Common myeloid progenitor, CD34-positive (primary cell): ENCODE results near the gene RAF1.
A peak's percentile ranks its signal among the peaks of the same experiment; 100 is the strongest.
"Not testable (repeated sequence)": the region's sequence is repeated elsewhere in the genome, so short reads cannot be mapped to it uniquely, and the experiment has no call there.

Experiments used
- CTCF ChIA-PET: fragments of 350-600 bp; sonication (Branson Sonifier 250); formaldehyde crosslinking; loops from one replicate; lab custom pipeline; 2021; ENCODE audit warnings: antibody characterized with exemption; lab: Charles Lee
- POLR2A ChIA-PET: fragments of 350-600 bp; sonication (Branson Sonifier 250); formaldehyde crosslinking; loops from one replicate; lab custom pipeline; 2021; ENCODE audit warnings: antibody characterized with exemption; lab: Charles Lee
- DNase-seq, 3 donors: peaks; one replicate each; pipeline versions ENCODE4 v3.0.0 to v3.0.0-alpha.2; 2013
- H3K27ac ChIP-seq, 2 experiments: 1 replicate in 1 of 2; 2 replicates in 1 of 2; pipeline ENCODE4 v1.7.0; 2013; ENCODE audit warnings: inconsistent platforms in 2 of 2, low read length in 2 of 2, mild to moderate bottlenecking in 2 of 2, low read depth in 1 of 2, moderate library complexity in 1 of 2; ENCODE audit not compliant: severe bottlenecking in 2 of 2, insufficient read depth in 1 of 2, poor library complexity in 1 of 2
- H3K27me3 ChIP-seq, 5 experiments: replicated peaks in 2 of 5; 1 replicate in 3 of 5; 2 replicates in 2 of 5; pipeline versions ENCODE4 v1.6.1 to v1.7.0; 2013; ENCODE audit warnings: low read length in 4 of 5, mild to moderate bottlenecking in 2 of 5, moderate library complexity in 2 of 5, inconsistent platforms in 1 of 5; ENCODE audit not compliant: insufficient read depth in 5 of 5, control insufficient read depth in 4 of 5
- H3K36me3 ChIP-seq, 4 experiments: 1 replicate in 2 of 4; 2 replicates in 2 of 4; pipeline versions ENCODE4 v1.6.1 to v1.7.0; 2013; ENCODE audit warnings: low read length in 3 of 4, control low read depth in 1 of 4, mild to moderate bottlenecking in 1 of 4; ENCODE audit not compliant: control insufficient read depth in 4 of 4, insufficient read depth in 4 of 4
- H3K4me1 ChIP-seq, 4 experiments: 1 replicate in 3 of 4; 2 replicates in 1 of 4; pipeline versions ENCODE4 v1.6.1 to v1.7.1; 2013; ENCODE audit warnings: low read length in 3 of 4, mild to moderate bottlenecking in 3 of 4, control low read depth in 1 of 4, inconsistent platforms in 1 of 4, moderate library complexity in 1 of 4; ENCODE audit not compliant: control insufficient read depth in 4 of 4, insufficient read depth in 4 of 4; ENCODE audit errors: control extremely low read depth in 1 of 4
- H3K4me3 ChIP-seq, 7 experiments: 1 replicate in 4 of 7; 2 replicates in 3 of 7; pipeline versions ENCODE4 v1.5.1 to v1.7.0; 2013; ENCODE audit warnings: mild to moderate bottlenecking in 7 of 7, low read length in 6 of 7, moderate library complexity in 6 of 7, inconsistent platforms in 2 of 7, low read depth in 2 of 7, control low read depth in 1 of 7; ENCODE audit not compliant: insufficient read depth in 4 of 7, control insufficient read depth in 1 of 7; ENCODE audit errors: extremely low read depth in 1 of 7
- H3K9me3 ChIP-seq, 5 experiments: 1 replicate in 4 of 5; 2 replicates in 1 of 5; pipeline versions ENCODE4 v1.6.1 to v1.7.1; 2013; ENCODE audit warnings: low read length in 4 of 5, mild to moderate bottlenecking in 2 of 5, inconsistent platforms in 1 of 5, low read depth in 1 of 5, moderate library complexity in 1 of 5; ENCODE audit not compliant: control insufficient read depth in 4 of 5, insufficient read depth in 2 of 5; ENCODE audit errors: control extremely low read depth in 1 of 5
- WGBS: methylation state at CpG from one replicate; pipeline ENCODE4 v1.1.5; 2013; ENCODE audit not compliant: insufficient coverage; 5-methylcytosine and 5-hydroxymethylcytosine counted together

Gene RAF1

GRCh38 chr3:12549971-12550760, 113.8 kb downstream of the RAF1 start:
- Histone ChIP-seq H3K27me3 (peaks cover 0 to 28% (median 2%) of the 10 kb centered on the region in 5 experiments), H3K9me3 (no peaks in the 10 kb centered on the region), H3K4me1 (peaks cover 0 to 10% (median 4%) of the 10 kb centered on the region in 4 experiments), H3K36me3 (no peaks in the 10 kb centered on the region), H3K27ac (no peak overlapping the region), H3K4me3 (no peak overlapping the region)
- CTCF ChIA-PET = no interaction called here
- POLR2A ChIA-PET = no interaction called here
- DNase-seq = no peak
- WGBS = 78% methylated on average over 4 of the region's 7 CpGs

GRCh38 chr3:12545473-12545791, 118.5 kb downstream of the RAF1 start, which contains the start of gene MKRN2OS:
Gene MKRN2OS, minus strand, starts transcription at chr3:12545499. Its CDS starts 35 bp downstream, at chr3:12545464.
- ChIA-PET POLR2A (no interaction called here), CTCF (interaction anchor here (0.8 kb wide), 1 partner anchor 37 kb away, joined by 4 read pairs; no protein-coding TSS in a partner anchor)

GRCh38 chr3:12544652-12545472, 119.1 kb downstream of the RAF1 start:
- no peak for DNase-seq
- peaks cover 0 to 4% (median 2%) of the 10 kb centered on the region in 4 experiments for H3K4me1 ChIP-seq
- ChIA-PET POLR2A (no interaction called here), CTCF (interaction anchor here (0.8 kb wide), 1 partner anchor 37 kb away, joined by 4 read pairs; no protein-coding TSS in a partner anchor)
- H3K27me3 ChIP-seq = peaks cover 0 to 2% (median 0%) of the 10 kb centered on the region in 5 experiments
- no peak overlapping the region for H3K27ac ChIP-seq
- no peak overlapping the region for H3K4me3 ChIP-seq
- H3K36me3 ChIP-seq = peaks cover 0 to 10% (median 6%) of the 10 kb centered on the region in 4 experiments
- WGBS = 89% methylated on average over 5 of the region's 11 CpGs
- H3K9me3 ChIP-seq = no peaks in the 10 kb centered on the region

More at GRCh38 chr3:12545473-12545791, 118.5 kb downstream of the RAF1 start, which contains the start of gene MKRN2OS:
- peaks cover 0 to 4% (median under 1%) of the 10 kb centered on the region in 4 experiments for H3K36me3 ChIP-seq
- no peak within 1 kb of the TSS for H3K4me3 ChIP-seq
- peaks cover 0 to 4% (median 2%) of the 10 kb centered on the region in 4 experiments for H3K4me1 ChIP-seq
- no CpG with 5 or more reads among the region's 4 CpGs for WGBS
- H3K27me3 ChIP-seq = peaks cover 0 to 2% (median 0%) of the 10 kb centered on the region in 5 experiments
- no peak within 1 kb of the TSS for H3K27ac ChIP-seq
- no peaks in the 10 kb centered on the region for H3K9me3 ChIP-seq
- no peak for DNase-seq

GRCh38 chr3:12543497-12543896, 120.4 kb downstream of the RAF1 start:
- H3K27ac ChIP-seq, H3K27me3 ChIP-seq, H3K4me1 ChIP-seq, H3K4me3 ChIP-seq, H3K9me3 ChIP-seq, POLR2A ChIA-PET, DNase-seq: not testable (repeated sequence)
- peaks cover 0 to 14% (median 9%) of the 10 kb centered on the region in 4 experiments for H3K36me3 ChIP-seq
- CTCF ChIA-PET = interaction anchor here (0.9 to 1.4 kb wide), 3 partner anchors 10 to 120 kb away, joined by 3 read pairs; no protein-coding TSS in a partner anchor
- WGBS = 97% methylated on average over 10 of the region's 12 CpGs

- H3K9me3 ChIP-seq = no peaks in the 10 kb centered on the region
- peak in 1 of 3 donors; percentile 11 for DNase-seq
- ChIA-PET POLR2A (no interaction called here), CTCF (interaction anchor here (1.4 kb wide), 1 partner anchor 14 kb away, joined by 4 read pairs; no protein-coding TSS in a partner anchor)
- H3K27me3 ChIP-seq = no peaks in the 10 kb centered on the region
- H3K36me3 ChIP-seq = peaks cover 0 to 15% (median 9%) of the 10 kb centered on the region in 4 experiments
- no peak overlapping the region for H3K4me3 ChIP-seq
- WGBS = 83% methylated on average over 4 of the region's 8 CpGs
- no peak overlapping the region for H3K27ac ChIP-seq
- peaks cover 0 to 4% (median 2%) of the 10 kb centered on the region in 4 experiments for H3K4me1 ChIP-seq
Observed at GRCh38 chr3:12541625-12542024, 122.3 kb downstream of the RAF1 start.

- ChIA-PET CTCF (no interaction called here), POLR2A (no interaction called here)
- no peaks in the 10 kb centered on the region for H3K4me1 ChIP-seq
- H3K9me3 ChIP-seq = no peaks in the 10 kb centered on the region
- WGBS = 100% methylated on average over 5 of the region's 6 CpGs
- DNase-seq = no peak
- H3K4me3 ChIP-seq = no peak overlapping the region
- H3K27me3 ChIP-seq = no peaks in the 10 kb centered on the region
- H3K36me3 ChIP-seq = peaks cover 2 to 43% (median 24%) of the 10 kb centered on the region in 4 experiments
- H3K27ac ChIP-seq = no peak overlapping the region
Observed at GRCh38 chr3:12536423-12536822, 127.5 kb downstream of the RAF1 start.
